HG03521 (cell line): Measurements from ENCODE around the gene FSCN2.

ENCODE experiments used
- ATAC-seq: cut with Tn5 transposase; IDR thresholded peaks from one replicate; pipeline ENCODE4 v1.9.1; 2021; ENCODE audit warnings: mild to moderate bottlenecking, moderate library complexity; ENCODE audit not compliant: unreplicated experiment

FSCN2 gene

GRCh38 chr17:81552244-81553017, 24.3 kb downstream of the FSCN2 start, which contains the start of gene FAAP100:
Gene FAAP100, minus strand, starts transcription at chr17:81552353. Its CDS starts 23 bp downstream, at chr17:81552330.
- no peak for ATAC-seq

GRCh38 chr17:81553018-81553615, 24.9 kb downstream of the FSCN2 start:
- ATAC-seq: no peak

GRCh38 chr17:81553616-81554181, 25.5 kb downstream of the FSCN2 start:
- no peak for ATAC-seq

GRCh38 chr17:81556175-81556691, 28.1 kb downstream of the FSCN2 start:
- no peak for ATAC-seq

GRCh38 chr17:81556863-81557262, 28.7 kb downstream of the FSCN2 start:
- no peak for ATAC-seq

- ATAC-seq: no peak
These were observed 29.3 kb downstream of the FSCN2 start for GRCh38 chr17:81557276-81558114.

- ATAC-seq: no peak
These were observed 29.9 kb downstream of the FSCN2 start for GRCh38 chr17:81558115-81558468.

- ATAC-seq: no peak
These were observed 31.0 kb downstream of the FSCN2 start for GRCh38 chr17:81558941-81559806.

- no peak for ATAC-seq
These were observed 33.3 kb downstream of the FSCN2 start for GRCh38 chr17:81561494-81561885.

GRCh38 chr17:81563861-81564586, 35.8 kb downstream of the FSCN2 start:
- ATAC-seq: no peak

- no peak for ATAC-seq
These were observed 36.6 kb downstream of the FSCN2 start for GRCh38 chr17:81564778-81565177.

- ATAC-seq: no peak
These were observed 37.1 kb downstream of the FSCN2 start for GRCh38 chr17:81565231-81565630.

- ATAC-seq: no peak
These were observed 38.4 kb downstream of the FSCN2 start for GRCh38 chr17:81566461-81567126.

- no peak for ATAC-seq
These were observed 39.0 kb downstream of the FSCN2 start for GRCh38 chr17:81567191-81567590.

GRCh38 chr17:81568416-81568815, 40.2 kb downstream of the FSCN2 start:
- ATAC-seq: no peak

GRCh38 chr17:81569986-81570514, 41.9 kb downstream of the FSCN2 start:
- no peak for ATAC-seq

- no peak for ATAC-seq
These were observed 42.8 kb downstream of the FSCN2 start for GRCh38 chr17:81570964-81571363.

GRCh38 chr17:81572563-81573168, 44.5 kb downstream of the FSCN2 start:
- no peak for ATAC-seq
